Measurements from ENCODE around the gene SMAD2.

DNA sequence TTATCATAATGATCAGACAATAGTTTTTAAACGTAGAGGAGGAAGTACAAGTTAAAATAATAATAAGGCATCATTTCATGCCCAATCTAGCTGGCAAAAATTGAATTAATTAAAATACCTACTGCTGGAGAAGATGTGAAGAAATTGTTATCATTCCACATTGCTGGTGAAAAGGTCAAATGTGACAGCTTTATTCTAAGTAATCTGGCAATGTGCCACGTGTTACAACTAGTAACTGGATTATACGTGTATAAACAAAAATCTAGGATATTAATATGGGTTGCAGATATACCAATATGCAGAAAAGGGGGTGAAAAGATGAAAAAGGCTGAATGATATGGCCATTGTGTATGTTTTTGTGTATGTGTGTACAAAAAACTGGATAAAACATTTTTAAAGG lies 32.4 kb downstream of the SMAD2 start:
- TF ChIP-seq, protein P1, sequence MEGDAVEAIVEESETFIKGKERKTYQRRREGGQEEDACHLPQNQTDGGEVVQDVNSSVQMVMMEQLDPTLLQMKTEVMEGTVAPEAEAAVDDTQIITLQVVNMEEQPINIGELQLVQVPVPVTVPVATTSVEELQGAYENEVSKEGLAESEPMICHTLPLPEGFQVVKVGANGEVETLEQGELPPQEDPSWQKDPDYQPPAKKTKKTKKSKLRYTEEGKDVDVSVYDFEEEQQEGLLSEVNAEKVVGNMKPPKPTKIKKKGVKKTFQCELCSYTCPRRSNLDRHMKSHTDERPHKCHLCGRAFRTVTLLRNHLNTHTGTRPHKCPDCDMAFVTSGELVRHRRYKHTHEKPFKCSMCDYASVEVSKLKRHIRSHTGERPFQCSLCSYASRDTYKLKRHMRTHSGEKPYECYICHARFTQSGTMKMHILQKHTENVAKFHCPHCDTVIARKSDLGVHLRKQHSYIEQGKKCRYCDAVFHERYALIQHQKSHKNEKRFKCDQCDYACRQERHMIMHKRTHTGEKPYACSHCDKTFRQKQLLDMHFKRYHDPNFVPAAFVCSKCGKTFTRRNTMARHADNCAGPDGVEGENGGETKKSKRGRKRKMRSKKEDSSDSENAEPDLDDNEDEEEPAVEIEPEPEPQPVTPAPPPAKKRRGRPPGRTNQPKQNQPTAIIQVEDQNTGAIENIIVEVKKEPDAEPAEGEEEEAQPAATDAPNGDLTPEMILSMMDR (IDR thresholded peaks at IDR 0.05), result no peak
- no peak for TF ChIP-seq POLR2A (IDR thresholded peaks at IDR 0.05)

Data from heart left ventricle (tissue), 13 donors.